A549 treated with AZD9567 at 1 μM for 4 hours (cell line): ENCODE data around the gene GTF2B. TPM values are rescaled to one million over a fixed set of nuclear protein-coding genes. Genes with fewer than 3 reads are reported as not detected.

ENCODE experiments used
- total RNA-seq: library from RNA; stranded (reverse); fragments of 200-300 nt; extraction: Qiagen RNA extraction; gene quantifications from 5 replicates; pipeline ENCODE4 v1.2.3, GENCODE V29; 2022; ENCODE audit not compliant: insufficient read depth

Gene GTF2B, protein sequence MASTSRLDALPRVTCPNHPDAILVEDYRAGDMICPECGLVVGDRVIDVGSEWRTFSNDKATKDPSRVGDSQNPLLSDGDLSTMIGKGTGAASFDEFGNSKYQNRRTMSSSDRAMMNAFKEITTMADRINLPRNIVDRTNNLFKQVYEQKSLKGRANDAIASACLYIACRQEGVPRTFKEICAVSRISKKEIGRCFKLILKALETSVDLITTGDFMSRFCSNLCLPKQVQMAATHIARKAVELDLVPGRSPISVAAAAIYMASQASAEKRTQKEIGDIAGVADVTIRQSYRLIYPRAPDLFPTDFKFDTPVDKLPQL
- total RNA-seq = 26.7 to 43.5 TPM (median 28.2 TPM) in 5 replicates

GRCh38 chr1:88891318-88891950, at the start of gene GTF2B:
TSS of gene GTF2B (minus strand) at chr1:88891567. CDS start at chr1:88891499, 68 bp downstream.

Other genes starting within 250 kb of the GTF2B start
- 11.4 to 17.0 TPM (median 14.9 TPM) in 5 replicates for gene PKN2, start 207.3 kb downstream of the GTF2B start, total RNA-seq
- 7.2 to 9.4 TPM (median 7.4 TPM) in 5 replicates for gene KYAT3, start 101.1 kb upstream of the GTF2B start, total RNA-seq
- 1.7 to 2.8 TPM (median 2.0 TPM) in 5 replicates for gene RBMXL1, start 101.1 kb upstream of the GTF2B start, total RNA-seq
- gene GBP3, start 131.3 kb upstream of the GTF2B start, total RNA-seq = 0.69 to 0.92 TPM (median 0.81 TPM) in 4 of 5 replicates, not detected in the other
- gene GBP1, start 173.6 kb upstream of the GTF2B start, total RNA-seq = 0.06 to 0.10 TPM (median 0.08 TPM) in 4 of 5 replicates, not detected in the other
- gene GBP2, start 234.5 kb upstream of the GTF2B start, total RNA-seq = 0.49 to 1.0 TPM (median 0.69 TPM) in 4 of 5 replicates, not detected in the other